Hepatocyte (in vitro differentiated cells): ENCODE data around the gene ECHDC3. TPM values are rescaled to one million over a fixed set of nuclear protein-coding genes. Genes with fewer than 3 reads are reported as not detected.

Experiments
- DNase-seq: peaks from one replicate; pipeline ENCODE4 v3.0.0-alpha.2; 2016; ENCODE audit warnings: low spot score
- H2AFZ ChIP-seq: fragments of 200-600 bp; sonication (generic); 2 replicates; pipeline ENCODE4 v1.6.0; 2016; ENCODE audit warnings: antibody characterized with exemption, mild to moderate bottlenecking
- H3K27ac ChIP-seq: fragments of 200-600 bp; sonication (generic); 2 replicates; pipeline ENCODE4 v1.5.1; 2016; ENCODE audit warnings: mild to moderate bottlenecking
- H3K27me3 ChIP-seq: fragments of 200-600 bp; sonication (generic); 2 replicates; pipeline ENCODE4 v1.6.1; 2016
- H3K36me3 ChIP-seq: fragments of 200-600 bp; sonication (generic); replicated peaks from 2 replicates; pipeline ENCODE4 v1.5.1; 2016; ENCODE audit warnings: low read depth; ENCODE audit not compliant: insufficient read depth
- H3K4me1 ChIP-seq: fragments of 200-600 bp; sonication (generic); 2 replicates; pipeline ENCODE4 v1.5.1; 2016; ENCODE audit warnings: mild to moderate bottlenecking, moderate library complexity; ENCODE audit not compliant: insufficient read depth
- H3K4me2 ChIP-seq: fragments of 200-600 bp; sonication (generic); 2 replicates; pipeline ENCODE4 v1.6.0; 2016
- H3K4me3 ChIP-seq: fragments of 200-600 bp; sonication (generic); 2 replicates; pipeline ENCODE4 v1.5.1; 2016; ENCODE audit warnings: mild to moderate bottlenecking
- H3K79me2 ChIP-seq: fragments of 200-600 bp; sonication (generic); 2 replicates; pipeline ENCODE4 v1.6.0; 2017; ENCODE audit warnings: mild to moderate bottlenecking
- H3K9me2 ChIP-seq: fragments of 200-600 bp; sonication (generic); replicated peaks from 2 replicates; pipeline ENCODE4 v1.6.0; 2017; ENCODE audit warnings: mild to moderate bottlenecking; ENCODE audit not compliant: insufficient read depth
- H3K9me3 ChIP-seq: fragments of 200-600 bp; sonication (generic); 2 replicates; pipeline ENCODE4 v1.5.1; 2016; ENCODE audit warnings: low read depth, mild to moderate bottlenecking
- H4K20me1 ChIP-seq: fragments of 200-600 bp; sonication (generic); 2 replicates; pipeline ENCODE4 v1.6.0; 2016; ENCODE audit warnings: mild to moderate bottlenecking; ENCODE audit not compliant: insufficient read depth, poor library complexity, severe bottlenecking
- EZH2 ChIP-seq: fragments of 200-600 bp; sonication (generic); IDR thresholded peaks from 2 replicates; pipeline ENCODE4 v1.6.1; 2016; ENCODE audit warnings: antibody characterized with exemption, mild to moderate bottlenecking, borderline replicate concordance
- EZH2phosphoT487 ChIP-seq: fragments of 200-600 bp; sonication (generic); IDR thresholded peaks from one replicate; pipeline ENCODE4 v1.6.1; 2018; ENCODE audit warnings: antibody characterized with exemption, mild to moderate bottlenecking, low read depth, moderate library complexity; ENCODE audit not compliant: unreplicated experiment, severe bottlenecking
- WGBS: methylation state at CpG from one replicate; pipeline ENCODE4 v1.1.6; 2016; ENCODE audit warnings: low lambda C conversion rate; ENCODE audit errors: missing lambda C conversion rate; 5-methylcytosine and 5-hydroxymethylcytosine counted together
- polyA plus RNA-seq: library from polyadenylated mRNA; unstranded; fragments of >200 nt; fragmentation: Nextera tagmentation; extraction: Ambion mirVana; gene quantifications from 2 replicates; pipeline ENCODE4 v1.2.1, GENCODE V29; 2016
- total RNA-seq: library from RNA; depleted of rRNA; stranded (reverse); fragments of >200 nt; gene quantifications from 2 replicates; pipeline ENCODE4 v1.2.3, GENCODE V29; 2014
- TF ChIP-seq, protein P1 (sequence below): fragments of 200-600 bp; sonication (generic); IDR thresholded peaks from 2 replicates; pipeline ENCODE4 v1.5.1; 2016; ENCODE audit warnings: antibody characterized with exemption, mild to moderate bottlenecking; ENCODE audit not compliant: poor library complexity

ECHDC3 gene
- total and polyA plus RNA-seq, 2 experiments from 2014 or later, result 13.2 to 14.8 TPM

DNA sequence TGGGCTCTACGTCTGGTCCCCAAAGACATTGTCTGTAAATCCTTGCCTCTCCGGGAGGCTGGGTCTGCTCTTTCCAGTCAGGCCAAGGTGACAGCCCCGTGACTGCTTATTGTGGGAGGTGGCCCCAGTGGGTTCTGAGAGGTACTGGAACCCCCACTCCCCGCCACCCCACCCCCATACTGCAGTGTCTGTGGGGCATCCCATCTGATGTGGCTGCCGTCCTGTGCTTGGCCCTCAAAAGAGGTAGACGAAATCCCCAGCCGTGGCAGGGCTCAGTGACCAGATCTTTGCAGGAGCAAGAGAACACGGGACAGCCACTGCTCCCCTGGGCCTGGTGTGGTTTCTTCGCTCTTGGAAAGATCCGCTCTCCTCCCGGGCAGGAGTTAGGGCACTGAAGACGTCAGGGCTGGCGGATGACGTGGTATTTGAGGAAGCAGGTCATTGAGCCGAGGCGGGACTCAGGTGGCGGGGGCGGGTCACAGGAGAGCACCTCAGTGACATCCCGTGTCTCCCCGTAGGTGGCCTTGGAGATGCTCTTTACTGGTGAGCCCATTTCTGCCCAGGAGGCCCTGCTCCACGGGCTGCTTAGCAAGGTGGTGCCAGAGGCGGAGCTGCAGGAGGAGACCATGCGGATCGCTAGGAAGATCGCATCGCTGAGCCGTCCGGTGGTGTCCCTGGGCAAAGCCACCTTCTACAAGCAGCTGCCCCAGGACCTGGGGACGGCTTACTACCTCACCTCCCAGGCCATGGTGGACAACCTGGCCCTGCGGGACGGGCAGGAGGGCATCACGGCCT is 20.7 kb downstream of the ECHDC3 start:
- DNase-seq, result no peak
- Histone ChIP-seq H4K20me1 (no peaks in the 10 kb centered on the region), H2AFZ (no peak overlapping the region), H3K4me2 (no peak overlapping the region), H3K4me3 (no peak overlapping the region), H3K27ac (no peak overlapping the region), H3K9me2 (no peaks in the 10 kb centered on the region), H3K9me3 (no peaks in the 10 kb centered on the region), H3K27me3 (no peaks in the 10 kb centered on the region), H3K79me2 (no peaks in the 10 kb centered on the region), H3K36me3 (no peaks in the 10 kb centered on the region), H3K4me1 (peaks cover 7% of the 10 kb centered on the region)
- WGBS, result 96% methylated on average over 25 of the region's 32 CpGs
- TF ChIP-seq EZH2phosphoT487, result no peak
- TF ChIP-seq EZH2, result no peak
- TF ChIP-seq, protein P1, sequence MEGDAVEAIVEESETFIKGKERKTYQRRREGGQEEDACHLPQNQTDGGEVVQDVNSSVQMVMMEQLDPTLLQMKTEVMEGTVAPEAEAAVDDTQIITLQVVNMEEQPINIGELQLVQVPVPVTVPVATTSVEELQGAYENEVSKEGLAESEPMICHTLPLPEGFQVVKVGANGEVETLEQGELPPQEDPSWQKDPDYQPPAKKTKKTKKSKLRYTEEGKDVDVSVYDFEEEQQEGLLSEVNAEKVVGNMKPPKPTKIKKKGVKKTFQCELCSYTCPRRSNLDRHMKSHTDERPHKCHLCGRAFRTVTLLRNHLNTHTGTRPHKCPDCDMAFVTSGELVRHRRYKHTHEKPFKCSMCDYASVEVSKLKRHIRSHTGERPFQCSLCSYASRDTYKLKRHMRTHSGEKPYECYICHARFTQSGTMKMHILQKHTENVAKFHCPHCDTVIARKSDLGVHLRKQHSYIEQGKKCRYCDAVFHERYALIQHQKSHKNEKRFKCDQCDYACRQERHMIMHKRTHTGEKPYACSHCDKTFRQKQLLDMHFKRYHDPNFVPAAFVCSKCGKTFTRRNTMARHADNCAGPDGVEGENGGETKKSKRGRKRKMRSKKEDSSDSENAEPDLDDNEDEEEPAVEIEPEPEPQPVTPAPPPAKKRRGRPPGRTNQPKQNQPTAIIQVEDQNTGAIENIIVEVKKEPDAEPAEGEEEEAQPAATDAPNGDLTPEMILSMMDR, result no peak

DNA sequence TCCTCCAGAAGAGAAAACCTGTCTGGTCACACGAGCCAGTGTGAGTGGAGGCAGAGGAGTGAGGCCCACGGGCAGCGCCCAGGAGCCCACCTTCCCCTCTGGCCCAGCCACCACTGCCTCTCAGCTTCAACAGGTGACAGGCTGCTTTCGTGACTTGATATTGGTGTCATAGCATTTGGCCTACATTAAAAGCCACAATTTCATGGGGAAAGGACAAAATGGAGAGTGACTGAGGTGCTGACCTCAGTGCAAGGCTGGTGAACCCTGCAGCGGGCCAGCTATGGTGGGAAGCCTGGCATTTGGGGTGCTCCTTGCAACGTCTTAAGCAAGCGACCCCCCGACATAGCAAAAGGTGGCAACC is 21.3 kb downstream of the ECHDC3 start:
- no peak overlapping the region for H3K27ac ChIP-seq

DNA sequence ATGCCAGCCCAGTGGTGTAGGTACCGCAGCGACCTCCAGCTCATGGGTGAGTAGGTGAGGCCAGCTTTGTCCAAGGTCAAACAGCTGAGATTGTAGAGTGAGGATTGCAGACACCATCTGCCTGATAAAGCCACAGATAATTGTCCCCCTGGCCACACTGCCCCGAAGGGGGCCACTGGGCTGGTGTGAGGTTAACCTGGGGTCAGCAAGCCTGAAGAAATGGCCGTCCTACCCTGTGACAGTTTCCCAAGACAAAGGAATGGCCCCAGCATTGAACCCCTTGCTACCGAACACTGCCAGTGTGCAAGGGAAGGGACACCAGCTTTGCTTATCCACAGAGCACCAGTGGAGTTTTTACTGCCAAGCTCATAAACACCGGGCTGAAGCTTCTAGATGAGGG is 23.0 kb downstream of the ECHDC3 start:
- H3K4me3 ChIP-seq, result no peak overlapping the region

More for the DNA sequence above, 21.3 kb downstream of the ECHDC3 start:
- 82% methylated on average over 8 of the region's 8 CpGs for WGBS
- DNase-seq, result no peak
- H3K9me3 ChIP-seq, result no peaks in the 10 kb centered on the region
- peaks cover 3% of the 10 kb centered on the region for H3K4me1 ChIP-seq
- H3K27me3 ChIP-seq, result no peaks in the 10 kb centered on the region
- no peak overlapping the region for H3K4me2 ChIP-seq
- H3K79me2 ChIP-seq, result no peaks in the 10 kb centered on the region
- H2AFZ ChIP-seq, result no peak overlapping the region
- no peak overlapping the region for H3K4me3 ChIP-seq
- no peaks in the 10 kb centered on the region for H3K9me2 ChIP-seq
- no peak for TF ChIP-seq EZH2phosphoT487
- TF ChIP-seq, protein P1, result no peak
- TF ChIP-seq EZH2, result no peak
- no peaks in the 10 kb centered on the region for H4K20me1 ChIP-seq
- no peaks in the 10 kb centered on the region for H3K36me3 ChIP-seq

More for the DNA sequence above, 23.0 kb downstream of the ECHDC3 start:
- Histone ChIP-seq H3K36me3 (no peaks in the 10 kb centered on the region), H3K27me3 (no peaks in the 10 kb centered on the region), H3K4me1 (no peaks in the 10 kb centered on the region), H3K4me2 (no peak overlapping the region), H4K20me1 (no peaks in the 10 kb centered on the region), H2AFZ (no peak overlapping the region), H3K79me2 (no peaks in the 10 kb centered on the region), H3K9me3 (no peaks in the 10 kb centered on the region), H3K27ac (no peak overlapping the region), H3K9me2 (no peaks in the 10 kb centered on the region)
- no peak for DNase-seq
- WGBS, result 78% methylated on average over 6 of the region's 6 CpGs
- TF ChIP-seq EZH2phosphoT487, result no peak
- TF ChIP-seq, protein P1, result no peak
- TF ChIP-seq EZH2, result no peak
